HG03097 (cell line): ENCODE measurements around the gene ARRB1.
"Not testable (repeated sequence)": the region's sequence is repeated elsewhere in the genome, so short reads cannot be mapped to it uniquely, and the experiment has no call there.

Experiments used
- ATAC-seq: cut with Tn5 transposase; IDR thresholded peaks from one replicate; pipeline ENCODE4 v1.9.1; 2021; ENCODE audit not compliant: unreplicated experiment, low FRiP score

ARRB1 gene

DNA sequence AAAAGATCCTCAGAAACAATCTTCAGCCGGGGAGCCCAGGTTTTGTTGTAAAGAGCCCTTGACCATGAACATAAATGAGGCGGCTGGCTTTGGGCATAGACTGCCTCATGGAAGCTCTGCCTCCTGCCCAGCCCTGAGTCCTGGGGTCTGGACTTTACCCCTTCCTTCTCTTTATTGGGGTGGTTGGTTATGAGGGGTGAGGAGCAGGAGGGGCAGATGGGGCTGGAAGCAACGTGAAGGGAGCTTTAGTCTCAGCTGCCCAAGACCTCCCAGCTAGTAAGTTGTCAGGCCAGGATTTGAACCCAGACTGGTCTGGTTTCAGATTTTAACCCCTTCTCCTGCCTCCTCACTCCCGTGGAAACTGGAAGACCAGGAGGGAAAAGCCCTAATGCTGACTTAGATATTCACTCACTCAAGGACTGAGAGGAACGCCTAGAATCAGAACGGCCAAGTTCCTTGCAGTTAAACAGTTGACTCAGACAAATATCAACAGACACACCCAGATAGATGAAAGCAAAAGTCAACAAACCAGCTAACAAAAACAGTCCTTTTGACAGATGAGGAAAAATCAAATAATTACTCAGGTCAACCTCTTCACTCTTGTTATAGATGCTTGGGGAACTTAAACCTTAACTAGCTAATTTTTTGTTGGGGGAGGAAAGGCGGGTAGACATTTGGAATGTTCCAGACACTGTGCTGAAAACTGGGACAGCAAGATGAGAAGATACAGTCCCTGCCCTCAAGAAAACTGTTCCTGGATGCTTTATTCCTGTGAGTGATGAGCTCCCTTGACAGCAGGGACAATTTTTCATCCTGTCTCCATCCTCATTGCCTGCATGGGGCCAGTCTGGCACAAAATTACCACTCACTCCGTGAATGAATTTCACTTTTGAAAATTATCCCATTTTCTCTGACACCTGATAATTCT is 20.8 kb upstream of the ARRB1 start:
- no peak for ATAC-seq

- no peak for ATAC-seq
Observed at GRCh38 chr11:75369560-75370255, 18.2 kb upstream of the ARRB1 start.

- ATAC-seq, result not testable (repeated sequence)
Observed at GRCh38 chr11:75366826-75367225, 15.4 kb upstream of the ARRB1 start.

DNA sequence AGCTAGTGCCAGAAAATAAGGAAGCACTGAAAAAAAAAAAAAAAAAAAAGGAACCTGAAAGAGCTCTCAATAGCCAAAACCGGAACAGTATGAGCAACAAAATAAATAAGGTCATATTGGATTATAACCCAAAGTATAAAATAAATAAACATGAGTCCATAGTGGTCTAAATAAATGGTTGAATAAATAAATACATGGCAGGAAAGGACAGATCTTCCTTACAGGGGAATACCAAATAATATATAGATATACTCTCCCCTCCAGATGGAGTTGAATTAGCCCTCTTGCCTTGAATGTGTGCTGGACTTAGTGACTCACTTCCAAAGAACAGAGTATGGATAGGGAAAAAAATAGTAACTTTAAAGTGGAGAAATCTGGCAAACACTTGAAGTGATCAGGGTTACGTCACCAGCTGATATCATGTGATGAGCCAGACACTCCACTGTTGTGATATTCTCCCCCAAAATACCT is 14.3 kb upstream of the ARRB1 start:
- no peak for ATAC-seq

DNA sequence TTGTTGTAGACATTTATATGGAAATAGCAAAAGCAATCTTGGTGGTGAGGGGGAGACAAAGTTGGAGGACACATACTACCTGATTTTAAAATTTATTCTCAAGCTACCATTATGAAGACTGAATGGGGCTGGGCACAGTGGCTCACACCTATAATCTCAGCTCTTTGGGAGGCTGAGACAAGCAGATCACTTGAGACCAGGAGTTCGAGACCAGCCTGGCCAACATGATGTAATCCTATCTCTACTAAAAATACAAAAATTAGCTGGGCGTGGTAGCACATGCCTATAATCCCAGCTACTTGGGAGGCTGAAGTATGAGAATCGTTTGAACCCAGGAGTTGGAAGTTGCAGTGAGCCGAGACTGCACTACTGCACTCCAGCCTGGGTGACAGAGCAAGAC is 10.8 kb upstream of the ARRB1 start:
- ATAC-seq, result not testable (repeated sequence)

DNA sequence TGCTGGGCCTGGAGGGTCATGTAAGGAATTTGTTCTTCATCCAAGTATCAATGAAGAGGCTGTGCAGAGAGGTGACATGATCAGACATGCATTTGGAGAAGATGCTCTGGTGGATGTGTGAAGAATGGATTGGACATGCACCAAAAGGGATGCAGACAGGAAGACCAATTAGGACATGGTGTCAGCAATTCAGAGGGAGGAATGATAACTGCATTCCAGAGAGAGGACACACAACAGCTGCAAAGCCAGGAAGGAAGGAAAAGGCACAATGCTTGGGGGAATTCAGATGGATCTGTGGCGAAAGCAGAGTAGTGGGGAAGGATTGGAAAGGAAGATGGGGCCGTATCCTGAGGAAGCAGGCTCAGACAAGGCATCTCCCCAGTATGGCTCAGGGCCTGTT is 5.2 kb upstream of the ARRB1 start:
- ATAC-seq, result no peak

DNA sequence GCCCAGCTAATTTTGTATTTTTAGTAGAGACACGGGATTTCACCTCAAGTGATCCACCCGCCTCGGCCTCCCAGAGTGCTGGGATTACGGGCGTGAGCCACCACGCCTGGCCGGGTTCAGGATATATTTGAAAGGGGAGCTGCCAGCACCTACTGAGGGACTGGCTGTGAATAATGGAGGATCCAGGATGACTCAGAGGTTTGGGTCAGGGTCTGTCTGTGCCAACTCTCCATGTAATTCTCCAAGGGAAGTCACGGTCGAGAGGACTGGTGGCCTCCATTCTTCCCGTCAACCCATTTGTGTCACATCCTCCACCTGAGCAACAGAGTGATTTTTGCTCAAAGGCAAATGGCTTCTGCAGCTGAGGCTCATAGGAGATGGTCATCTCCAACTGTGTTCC is 3.6 kb upstream of the ARRB1 start:
- no peak for ATAC-seq

- ATAC-seq, result no peak
Observed at GRCh38 chr11:75352588-75353206, 1.2 kb upstream of the ARRB1 start.

GRCh38 chr11:75351791-75352587 is 528 bp upstream of the ARRB1 start:
- no peak for ATAC-seq

DNA sequence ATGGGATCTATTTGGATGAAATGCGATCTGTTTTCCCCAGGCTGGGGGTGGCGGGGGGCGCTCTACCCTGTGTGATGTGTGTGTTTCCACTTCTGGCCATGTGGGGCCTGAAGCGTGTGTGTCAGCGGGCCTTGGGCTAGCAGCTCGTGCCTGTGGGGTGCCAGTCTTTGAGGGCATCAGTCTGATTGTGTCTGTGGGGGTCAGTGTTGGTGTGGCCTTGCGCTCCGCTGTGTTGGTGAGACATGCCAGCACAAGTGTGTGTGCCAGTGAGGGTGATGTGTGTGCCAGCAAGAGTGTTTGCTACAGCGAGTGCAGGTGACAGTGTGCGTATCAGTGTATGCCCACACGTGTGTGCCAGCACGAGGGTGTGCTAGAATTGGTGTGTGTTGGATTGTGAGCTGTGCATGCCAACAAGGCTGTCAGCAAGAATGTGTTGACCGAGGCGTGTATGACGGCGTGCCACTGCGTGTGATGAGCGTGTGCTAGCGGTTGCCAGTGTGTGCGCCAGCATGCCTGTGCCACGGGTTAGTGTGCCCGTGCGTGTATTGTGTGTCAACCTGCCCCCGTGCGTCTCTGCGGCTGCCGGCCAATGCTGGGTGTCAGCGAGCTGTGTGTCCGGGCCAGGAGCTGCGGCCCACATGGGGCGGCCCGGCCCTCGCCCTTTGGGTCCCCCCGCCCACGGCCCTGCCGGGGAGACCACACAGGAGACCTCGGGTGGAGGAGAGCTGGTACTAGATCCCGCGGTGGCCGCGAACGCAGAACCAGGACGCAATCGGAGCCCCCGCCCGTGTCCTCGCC is 519 bp downstream of the ARRB1 start:
- no peak for ATAC-seq

GRCh38 chr11:75350122-75350742 is 1.2 kb downstream of the ARRB1 start:
- ATAC-seq, result no peak

- ATAC-seq, result no peak
Observed at GRCh38 chr11:75349521-75350116, 1.8 kb downstream of the ARRB1 start.

DNA sequence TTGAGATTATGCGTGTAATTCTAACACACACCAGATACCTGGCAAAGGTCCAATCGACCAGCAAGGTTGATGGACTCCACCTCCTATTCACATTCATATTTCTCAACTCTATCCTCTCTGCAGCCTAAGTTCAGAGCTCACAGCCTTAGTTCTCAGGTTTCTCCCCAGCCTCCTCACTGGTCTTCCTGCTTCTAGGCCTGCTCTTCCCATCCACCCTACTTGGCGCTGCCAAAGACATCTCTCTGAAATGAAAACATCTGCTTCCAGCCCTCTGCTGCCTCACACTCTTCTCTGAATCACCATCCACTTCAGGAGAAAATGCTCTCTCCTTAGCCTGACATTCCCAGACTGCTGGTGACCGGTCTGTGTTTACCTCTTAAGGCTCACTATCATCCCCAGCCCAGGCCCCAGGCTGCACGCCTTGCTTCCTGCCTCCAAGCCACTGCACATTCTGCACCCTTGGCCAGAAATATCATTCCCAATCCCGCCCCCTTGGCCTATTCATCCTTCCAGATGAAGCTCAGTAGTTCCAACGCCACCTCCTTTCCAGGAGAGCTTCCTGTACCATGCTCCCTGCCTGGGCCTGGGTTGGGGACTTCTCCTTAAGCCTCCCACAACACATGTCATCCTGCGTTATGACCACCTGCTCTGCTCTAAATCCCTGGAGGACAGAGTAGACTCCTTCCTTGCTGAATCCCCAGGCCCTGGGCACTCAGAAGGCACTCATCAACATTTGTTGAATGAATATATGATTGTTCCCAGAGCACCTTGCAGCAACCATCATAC is 3.5 kb downstream of the ARRB1 start:
- ATAC-seq, result no peak

GRCh38 chr11:75346912-75347647 is 4.4 kb downstream of the ARRB1 start:
- no peak for ATAC-seq

- no peak for ATAC-seq
Observed at GRCh38 chr11:75346296-75346695, 5.2 kb downstream of the ARRB1 start.

GRCh38 chr11:75345455-75346160 is 5.9 kb downstream of the ARRB1 start:
- no peak for ATAC-seq
